Gastrocnemius medialis (tissue), 4 donors: ENCODE measurements around the gene LMBR1.

Experiments used
- CTCF ChIP-seq, 5 experiments: fragments of 450-650 bp in 3 of 5; fragments of 200-600 bp in 2 of 5; sonication (generic) in 2 of 5; IDR thresholded peaks in 4 of 5; conservative IDR thresholded peaks in 1 of 5; 1 replicate in 4 of 5; 2 replicates in 1 of 5; pipeline ENCODE4 v1.5.1; 2016 to 2019; ENCODE audit warnings: antibody characterized with exemption in 5 of 5, mild to moderate bottlenecking in 3 of 5, moderate library complexity in 3 of 5
- POLR2A ChIP-seq, 2 donors: fragments of 450-650 bp; IDR thresholded peaks; one replicate each; pipeline ENCODE4 v1.6.1; 2017; ENCODE audit warnings: antibody characterized with exemption in 2 of 2, mild to moderate bottlenecking in 2 of 2, moderate library complexity in 2 of 2

GRCh38 chr7:156703209-156703608 is 189.8 kb downstream of the LMBR1 start:
- TF ChIP-seq CTCF (IDR thresholded peaks at IDR 0.05 in 4 of 5, conservative IDR thresholded peaks at IDR 0.05 in 1 of 5): no peak
- TF ChIP-seq POLR2A (IDR thresholded peaks at IDR 0.05): no peak
